IMR-90 (cell line): ENCODE data around the gene PANK2. TPM values are rescaled to one million over a fixed set of nuclear protein-coding genes. Genes with fewer than 3 reads are reported as not detected.

ENCODE experiments used
- ATAC-seq: fragments of 200-7000 bp; cut with Tn5 transposase; 2 replicates; pipeline ENCODE4 v1.9.1; 2020; ENCODE audit warnings: low read depth, mild to moderate bottlenecking, moderate library complexity
- BruUV-seq: library from RNA; stranded (reverse); fragments of 400-500 nt; replicated peaks from 2 replicates; lab custom pipeline; 2021; lab: Mats Ljungman, UMichigan
- CTCF ChIA-PET: fragments of 300-600 bp; formaldehyde crosslinking; extraction: SDS; loops from one replicate; lab custom pipeline; 2021; ENCODE audit warnings: antibody characterized with exemption; lab: Yijun Ruan, JAX
- POLR2A ChIA-PET: fragments of 300-600 bp; sonication (Branson Sonifier 250); formaldehyde crosslinking; loops from one replicate; lab custom pipeline; 2022; ENCODE audit warnings: antibody characterized with exemption; ENCODE audit not compliant: unreplicated experiment; lab: Charles Lee
- DNase-seq: peaks from one replicate; pipeline ENCODE4 v3.0.0; 2013
- H2AFZ ChIP-seq: replicated peaks from 2 replicates; pipeline ENCODE3; 2013; ENCODE audit warnings: low read length, mild to moderate bottlenecking; ENCODE audit not compliant: poor library complexity
- H2AK5ac ChIP-seq: 2 replicates; pipeline ENCODE4 v1.6.1; 2013; ENCODE audit warnings: low read depth, low read length, inconsistent platforms
- H2AK9ac ChIP-seq: replicated peaks from 2 replicates; pipeline ENCODE3; 2013; ENCODE audit warnings: mild to moderate bottlenecking, low read depth, low read length, moderate library complexity; ENCODE audit not compliant: poor library complexity
- H2BK120ac ChIP-seq: 2 replicates; pipeline ENCODE4 v1.6.1; 2013; ENCODE audit warnings: low read depth, low read length, inconsistent platforms
- H2BK15ac ChIP-seq: 3 replicates; pipeline ENCODE4 v1.6.1; 2013; ENCODE audit warnings: low read depth, low read length, inconsistent platforms
- H2BK20ac ChIP-seq: 2 replicates; pipeline ENCODE4 v1.6.1; 2013; ENCODE audit warnings: low read depth, mild to moderate bottlenecking, inconsistent platforms, low read length, moderate library complexity
- H2BK5ac ChIP-seq: 2 replicates; pipeline ENCODE4 v1.6.1; 2013; ENCODE audit warnings: mild to moderate bottlenecking, low read depth, low read length, inconsistent platforms; ENCODE audit not compliant: poor library complexity, severe bottlenecking
- H3K14ac ChIP-seq: replicated peaks from 2 replicates; pipeline ENCODE4 v1.6.1; 2013; ENCODE audit warnings: low read depth, low read length, inconsistent platforms
- H3K18ac ChIP-seq: 2 replicates; pipeline ENCODE4 v1.6.1; 2013; ENCODE audit warnings: low read depth, low read length, control low read depth
- H3K23ac ChIP-seq: 2 replicates; pipeline ENCODE4 v1.6.1; 2013; ENCODE audit warnings: low read depth, low read length, inconsistent platforms
- H3K27ac ChIP-seq: 2 replicates; pipeline ENCODE4 v1.5.1; 2013; ENCODE audit warnings: mild to moderate bottlenecking, control low read depth, low read length; ENCODE audit not compliant: insufficient read depth
- H3K27me3 ChIP-seq: 2 replicates; pipeline ENCODE4 v1.6.1; 2013; ENCODE audit warnings: low read length; ENCODE audit not compliant: control insufficient read depth, insufficient read depth
- H3K36me3 ChIP-seq: 2 replicates; pipeline ENCODE4 v1.6.1; 2013; ENCODE audit warnings: low read length, mixed read lengths; ENCODE audit not compliant: control insufficient read depth, insufficient read depth
- H3K4ac ChIP-seq: 2 replicates; pipeline ENCODE4 v1.6.1; 2013; ENCODE audit warnings: low read depth, low read length, inconsistent platforms
- H3K4me1 ChIP-seq: 2 replicates; pipeline ENCODE4 v1.6.1; 2013; ENCODE audit warnings: low read length, mixed read lengths; ENCODE audit not compliant: control insufficient read depth, insufficient read depth
- H3K4me2 ChIP-seq: 2 replicates; pipeline ENCODE4 v1.6.1; 2013; ENCODE audit warnings: low read depth, mild to moderate bottlenecking, control low read depth, low read length, moderate library complexity
- H3K4me3 ChIP-seq: 2 replicates; pipeline ENCODE4 v1.5.1; 2013; ENCODE audit warnings: low read depth, mild to moderate bottlenecking, control low read depth, low read length, moderate library complexity; ENCODE audit not compliant: insufficient read depth
- H3K56ac ChIP-seq: 2 replicates; pipeline ENCODE4 v1.6.1; 2013; ENCODE audit warnings: low read length, inconsistent platforms; ENCODE audit not compliant: insufficient read depth; ENCODE audit errors: extremely low read depth
- H3K79me1 ChIP-seq, 2 experiments: 2 replicates each; pipeline ENCODE4 v1.6.1; 2013; ENCODE audit warnings: low read length in 2 of 2, inconsistent platforms in 1 of 2, low read depth in 1 of 2
- H3K9ac ChIP-seq: 2 replicates; pipeline ENCODE4 v1.6.1; 2013; ENCODE audit warnings: low read depth, low read length, control low read depth
- H3K9me1 ChIP-seq: 2 replicates; pipeline ENCODE4 v1.6.1; 2013; ENCODE audit warnings: low read length, inconsistent platforms; ENCODE audit not compliant: insufficient read depth
- H3K9me3 ChIP-seq: 2 replicates; pipeline ENCODE4 v1.6.1; 2013; ENCODE audit warnings: low read length; ENCODE audit not compliant: control insufficient read depth, insufficient read depth
- H4K20me1 ChIP-seq: 2 replicates; pipeline ENCODE4 v1.6.1; 2013; ENCODE audit warnings: low read length, inconsistent platforms; ENCODE audit not compliant: insufficient read depth
- H4K5ac ChIP-seq: 2 replicates; pipeline ENCODE4 v1.6.1; 2013; ENCODE audit warnings: mild to moderate bottlenecking, low read depth, low read length, control low read depth
- H4K8ac ChIP-seq, 2 experiments: 2 replicates each; pipeline ENCODE4 v1.6.1; 2013; ENCODE audit warnings: low read depth in 2 of 2, low read length in 2 of 2, control low read depth in 1 of 2, inconsistent platforms in 1 of 2
- H4K91ac ChIP-seq: 2 replicates; pipeline ENCODE4 v1.6.1; 2013; ENCODE audit warnings: low read depth, low read length, inconsistent platforms; ENCODE audit not compliant: insufficient read depth
- BHLHE40 ChIP-seq: fragments of 150-350 bp; IDR thresholded peaks from 2 replicates; pipeline ENCODE4 v1.6.1; 2016; ENCODE audit warnings: mild to moderate bottlenecking, low read depth, low read length
- CEBPB ChIP-seq: IDR thresholded peaks from 2 replicates; pipeline ENCODE4 v1.6.1; 2012; ENCODE audit warnings: low read depth, low read length, improper control_type of control experiment
- CTCF ChIP-seq: conservative IDR thresholded peaks from 2 replicates; pipeline ENCODE4 v1.5.1; 2012; ENCODE audit warnings: mild to moderate bottlenecking, low read depth, low read length, improper control_type of control experiment
- ELK1 ChIP-seq: fragments of 150-350 bp; IDR thresholded peaks from 2 replicates; pipeline ENCODE4 v1.6.1; 2016; ENCODE audit warnings: low read depth, mild to moderate bottlenecking, low read length, moderate library complexity, borderline replicate concordance
- FOS ChIP-seq: fragments of 150-350 bp; IDR thresholded peaks from 2 replicates; pipeline ENCODE4 v1.6.1; 2016; ENCODE audit warnings: low read depth, low read length
- MAFK ChIP-seq: IDR thresholded peaks from 2 replicates; pipeline ENCODE4 v1.6.1; 2012; ENCODE audit warnings: low read depth, low read length, improper control_type of control experiment
- MAZ ChIP-seq: IDR thresholded peaks from 2 replicates; pipeline ENCODE4 v1.6.1; 2012; ENCODE audit warnings: low read depth, mild to moderate bottlenecking, low read length, improper control_type of control experiment, moderate library complexity, borderline replicate concordance
- MXI1 ChIP-seq: IDR thresholded peaks from 2 replicates; pipeline ENCODE4 v1.6.1; 2012; ENCODE audit warnings: low read depth, mild to moderate bottlenecking, low read length, moderate library complexity, borderline replicate concordance
- NFE2L2 ChIP-seq: fragments of 150-350 bp; IDR thresholded peaks from 2 replicates; pipeline ENCODE4 v1.6.1; 2016; ENCODE audit warnings: low read depth, mild to moderate bottlenecking, low read length
- RCOR1 ChIP-seq: IDR thresholded peaks from 2 replicates; pipeline ENCODE4 v1.6.1; 2012; ENCODE audit warnings: mild to moderate bottlenecking, low read length, improper control_type of control experiment; ENCODE audit not compliant: insufficient replicate concordance
- RFX5 ChIP-seq: IDR thresholded peaks from 2 replicates; pipeline ENCODE4 v1.8.0; 2012; ENCODE audit warnings: low read depth, mild to moderate bottlenecking, low read length, moderate library complexity
- SMC3 ChIP-seq: fragments of 150-350 bp; IDR thresholded peaks from 2 replicates; pipeline ENCODE4 v1.6.1; 2016; ENCODE audit warnings: low read depth, mild to moderate bottlenecking, antibody characterized with exemption, low read length, moderate library complexity
- USF2 ChIP-seq: fragments of 150-350 bp; IDR thresholded peaks from 2 replicates; pipeline ENCODE4 v1.6.1; 2017; ENCODE audit warnings: mild to moderate bottlenecking, antibody characterized with exemption, low read length, low read depth
- WGBS, 2 experiments: methylation state at CpG; one replicate each; pipeline versions ENCODE4 v1.1.5 to v1.1.7; 2013; ENCODE audit warnings: missing lambda C conversion rate in 2 of 2; ENCODE audit not compliant: insufficient read length in 1 of 2; ENCODE audit errors: extremely low coverage in 2 of 2; 5-methylcytosine and 5-hydroxymethylcytosine counted together
- dilution Hi-C: fragments of 300-500 bp; cut with HindIII; formaldehyde crosslinking; loops from one replicate; pipeline ENCODE4 v1.14.3; 2018; ENCODE audit warnings: low sequenced_read_pairs; ENCODE audit not compliant: unreplicated experiment
- in situ Hi-C: fragments of 300-500 bp; cut with MboI; formaldehyde crosslinking; loops from 3 replicates; pipeline ENCODE4 v1.14.3; 2019; ENCODE audit warnings: low sequenced_read_pairs, inconsistent platforms, mixed read lengths
- intact Hi-C: fragments of 100-400 bp; cut with micrococcal nuclease; formaldehyde crosslinking; loops from 2 replicates; pipeline ENCODE4 v1.10.0; 2022
- polyA plus RNA-seq, 3 experiments: library from polyadenylated mRNA; depleted of rRNA; stranded (reverse); fragments of >200 nt; gene quantifications; 2 replicates each; pipeline ENCODE4 v1.2.3, GENCODE V29; 2012; ENCODE audit warnings: low replicate concordance in 1 of 3
- total RNA-seq: library from RNA; depleted of rRNA; stranded (reverse); fragments of >200 nt; gene quantifications from 2 replicates; pipeline ENCODE4 v1.2.3, GENCODE V29; 2012

PANK2 gene
- total and polyA plus RNA-seq, 2 of the 4 experiments (the other 2 are of a cell fraction), result 17.7 to 28.1 TPM

GRCh38 chr20:3925899-3926638 is 36.9 kb downstream of the PANK2 start:
- H2BK15ac ChIP-seq, result no peak overlapping the region
- H3K4me1 ChIP-seq, result peaks cover 23% of the 10 kb centered on the region
- intact Hi-C loops (no loop called here), in situ Hi-C loops (no loop called here), dilution Hi-C loops (no loop called here)
- no TSS peak for BruUV-seq
- H2BK120ac ChIP-seq, result no peak overlapping the region
- H3K9ac ChIP-seq, result no peak overlapping the region
- peaks cover 66% of the 10 kb centered on the region for H4K20me1 ChIP-seq
- no peak for TF ChIP-seq ELK1
- no peak for TF ChIP-seq FOS
- TF ChIP-seq RCOR1, result no peak
- no peak for TF ChIP-seq NFE2L2
- no peak for TF ChIP-seq MXI1
- TF ChIP-seq CEBPB, result no peak
- no peak for TF ChIP-seq BHLHE40
- no peak for TF ChIP-seq RFX5
- no peak for TF ChIP-seq MAFK
- TF ChIP-seq SMC3, result no peak
- TF ChIP-seq USF2, result no peak
- TF ChIP-seq CTCF, result no peak
- no peak for TF ChIP-seq MAZ
- H2AFZ ChIP-seq, result no peak overlapping the region
- H2AK9ac ChIP-seq, result no peak overlapping the region
- DNase-seq (no peak), ATAC-seq (no peak)
- 82% methylated on average over 4 of the region's 9 CpGs; no CpG with 5 or more reads in 1 of the 2 experiments for WGBS, 2 experiments
- H3K23ac ChIP-seq, result no peak overlapping the region
- H3K79me1 ChIP-seq, result peaks cover 19 to 89% of the 10 kb centered on the region in 2 experiments; a peak in 3 of 4 replicates
- H3K4me2 ChIP-seq, result no peak overlapping the region
- H3K56ac ChIP-seq, result no peak overlapping the region
- H3K27ac ChIP-seq, result no peak overlapping the region
- no peak overlapping the region for H2BK20ac ChIP-seq
- H3K18ac ChIP-seq, result no peak overlapping the region
- H3K9me1 ChIP-seq, result peaks cover 53% of the 10 kb centered on the region
- H3K4ac ChIP-seq, result no peak overlapping the region
- peaks cover 35% of the 10 kb centered on the region for H3K36me3 ChIP-seq
- no peak overlapping the region for H4K91ac ChIP-seq
- H3K14ac ChIP-seq, result 0 out of 2 replicates have a peak overlapping the region, but pooled peaks have one; percentile 34
- no peak overlapping the region for H2AK5ac ChIP-seq
- peak overlapping the region in 1 of 2 experiments; percentile 30; a peak in 1 of 4 replicates for H4K8ac ChIP-seq
- no peak overlapping the region for H3K4me3 ChIP-seq
- no peaks in the 10 kb centered on the region for H3K27me3 ChIP-seq
- H3K9me3 ChIP-seq, result no peaks in the 10 kb centered on the region
- POLR2A ChIA-PET, result no interaction called here
- CTCF ChIA-PET, result interaction anchor here (1.3 kb wide), 1 partner anchor 159 kb away, joined by 4 read pairs; no protein-coding TSS in a partner anchor
- no peak overlapping the region for H4K5ac ChIP-seq
- H2BK5ac ChIP-seq, result no peak overlapping the region
